Neural cell (in vitro differentiated cells): Measurements from ENCODE around the gene TNPO2. TPM values are rescaled to one million over a fixed set of nuclear protein-coding genes. Genes with fewer than 3 reads are reported as not detected.

Experiments used
- H2AFZ ChIP-seq: fragments of 200-600, 300-800 bp; sonication (generic), shearing (Covaris generic); 2 replicates; pipeline ENCODE4 v1.6.0; 2014; ENCODE audit warnings: low read depth, mild to moderate bottlenecking, antibody characterized with exemption, low read length, moderate library complexity
- H3F3A ChIP-seq: fragments of 200-600 bp; shearing (Covaris generic); 2 replicates; pipeline ENCODE4 v1.6.1; 2016; ENCODE audit warnings: mild to moderate bottlenecking, moderate library complexity, mixed read lengths, antibody characterized with exemption, low read length; ENCODE audit not compliant: insufficient read depth, poor library complexity, severe bottlenecking
- H3K27ac ChIP-seq: fragments of 200-600, 300-800 bp; sonication (generic), shearing (Covaris generic); 2 replicates; pipeline ENCODE4 v1.5.1; 2014; ENCODE audit warnings: mild to moderate bottlenecking, low read length, moderate library complexity
- H3K27me3 ChIP-seq: fragments of 300-800, 200-600 bp; sonication (generic), shearing (Covaris generic); 2 replicates; pipeline ENCODE4 v1.6.0; 2014; ENCODE audit warnings: mild to moderate bottlenecking, low read depth, low read length, moderate library complexity; ENCODE audit not compliant: insufficient read depth
- H3K36me3 ChIP-seq: fragments of 300-800, 200-600 bp; sonication (generic), shearing (Covaris generic); 2 replicates; pipeline ENCODE4 v1.5.1; 2014; ENCODE audit warnings: mild to moderate bottlenecking, antibody characterized with exemption, low read length, moderate library complexity; ENCODE audit not compliant: insufficient read depth
- H3K4me2 ChIP-seq: fragments of 300-800, 200-600 bp; sonication (generic), shearing (Covaris generic); 2 replicates; pipeline ENCODE4 v1.6.0; 2014; ENCODE audit warnings: mild to moderate bottlenecking, low read length
- H3K4me3 ChIP-seq: fragments of 300-800, 200-600 bp; sonication (generic), shearing (Covaris generic); 2 replicates; pipeline ENCODE4 v1.5.1; 2014; ENCODE audit warnings: mild to moderate bottlenecking, low read length, moderate library complexity
- H3K79me2 ChIP-seq: fragments of 200-600 bp; shearing (Covaris generic); replicated peaks from 2 replicates; pipeline ENCODE4 v1.6.0; 2014; ENCODE audit warnings: mild to moderate bottlenecking, low read length, moderate library complexity; ENCODE audit not compliant: insufficient read depth
- H3K9ac ChIP-seq: fragments of 300-800, 200-600 bp; sonication (generic), shearing (Covaris generic); 2 replicates; pipeline ENCODE4 v1.6.1; 2016; ENCODE audit warnings: mild to moderate bottlenecking, low read length, mixed read lengths
- H3K9me2 ChIP-seq: fragments of 200-600 bp; shearing (Covaris generic); 2 replicates; pipeline ENCODE4 v1.6.1; 2016; ENCODE audit warnings: mild to moderate bottlenecking, low read length, mixed read lengths; ENCODE audit not compliant: insufficient read depth
- H3K9me3 ChIP-seq: fragments of 200-600, 300-800 bp; sonication (generic), shearing (Covaris generic); 2 replicates; pipeline ENCODE4 v1.6.1; 2016; ENCODE audit warnings: mild to moderate bottlenecking, mixed run types, low read length, moderate library complexity, mixed read lengths
- H4K20me1 ChIP-seq: fragments of 200-600 bp; shearing (Covaris generic); 2 replicates; pipeline ENCODE4 v1.6.1; 2016; ENCODE audit warnings: mild to moderate bottlenecking, mixed run types; ENCODE audit not compliant: insufficient read depth
- CTCF ChIP-seq: fragments of 450-650 bp; IDR thresholded peaks from 2 replicates; pipeline ENCODE4 v1.5.1; 2014; ENCODE audit warnings: antibody characterized with exemption, mild to moderate bottlenecking, moderate library complexity; ENCODE audit not compliant: poor library complexity, severe bottlenecking
- EP300 ChIP-seq: fragments of 450-650 bp; conservative IDR thresholded peaks from 2 replicates; pipeline ENCODE4 v1.6.1; 2014; ENCODE audit warnings: antibody characterized with exemption, mild to moderate bottlenecking, moderate library complexity; ENCODE audit not compliant: poor library complexity, severe bottlenecking
- EZH2 ChIP-seq: fragments of 200-600, 300-800 bp; shearing (Covaris generic), sonication (generic); IDR thresholded peaks from 2 replicates; pipeline ENCODE4 v1.6.1; 2014; ENCODE audit warnings: antibody characterized with exemption, low read length, borderline replicate concordance, mild to moderate bottlenecking; ENCODE audit not compliant: insufficient read depth, poor library complexity, severe bottlenecking
- MXI1 ChIP-seq: fragments of 450-650 bp; conservative IDR thresholded peaks from 2 replicates; pipeline ENCODE4 v1.6.1; 2014; ENCODE audit warnings: antibody characterized with exemption, mild to moderate bottlenecking; ENCODE audit not compliant: poor library complexity, severe bottlenecking
- POLR2AphosphoS5 ChIP-seq: IDR thresholded peaks from 2 replicates; pipeline ENCODE4 v1.6.1; 2012
- RAD21 ChIP-seq: fragments of 450-650 bp; conservative IDR thresholded peaks from 2 replicates; pipeline ENCODE4 v1.6.1; 2014; ENCODE audit warnings: antibody characterized with exemption, mild to moderate bottlenecking, moderate library complexity
- REST ChIP-seq: IDR thresholded peaks from 2 replicates; pipeline ENCODE4 v1.6.1; 2012; ENCODE audit warnings: borderline replicate concordance
- SMC3 ChIP-seq: fragments of 450-650 bp; conservative IDR thresholded peaks from 2 replicates; pipeline ENCODE4 v1.6.1; 2014; ENCODE audit warnings: antibody characterized with exemption, mild to moderate bottlenecking, moderate library complexity; ENCODE audit not compliant: poor library complexity
- TAF1 ChIP-seq: IDR thresholded peaks from 2 replicates; pipeline ENCODE4 v1.6.1; 2012; ENCODE audit warnings: low read depth
- polyA plus RNA-seq: library from polyadenylated mRNA; depleted of rRNA; stranded (reverse); fragments of >200 nt; gene quantifications from 2 replicates; pipeline ENCODE4 v1.2.3, GENCODE V29; 2014

Gene TNPO2
- polyA plus RNA-seq, 1 donor from 2014 or later = 98.6 TPM

- H3K4me2 ChIP-seq = peak overlapping the region; percentile 99
- no peaks in the 10 kb centered on the region for H3K9me2 ChIP-seq
- H2AFZ ChIP-seq = peak overlapping the region; percentile 77
- H4K20me1 ChIP-seq = no peaks in the 10 kb centered on the region
- peak overlapping the region; percentile 87 for H3K27ac ChIP-seq
- no peaks in the 10 kb centered on the region for H3K36me3 ChIP-seq
- H3K4me3 ChIP-seq = peak overlapping the region; percentile 85
- H3K27me3 ChIP-seq = no peaks in the 10 kb centered on the region
- peaks cover 5% of the 10 kb centered on the region for H3F3A ChIP-seq
- H3K9me3 ChIP-seq = no peaks in the 10 kb centered on the region
- peak overlapping the region; percentile 87 for H3K9ac ChIP-seq
- no peak for TF ChIP-seq EZH2
- TF ChIP-seq RAD21 = no peak
- TF ChIP-seq SMC3 = no peak
- TF ChIP-seq POLR2AphosphoS5 = no peak
- no peak for TF ChIP-seq EP300
- no peak for TF ChIP-seq REST
- TF ChIP-seq MXI1 = no peak
- TF ChIP-seq CTCF = no peak
- no peak for TF ChIP-seq TAF1
- H3K79me2 ChIP-seq = peaks cover 27% of the 10 kb centered on the region
Measured at GRCh38 chr19:12723381-12723640, 421 bp downstream of the TNPO2 start.

- Histone ChIP-seq H3F3A (peaks cover 5% of the 10 kb centered on the region), H2AFZ (no peak overlapping the region), H3K9me3 (no peaks in the 10 kb centered on the region), H3K4me2 (peak overlapping the region; percentile 99), H3K36me3 (no peaks in the 10 kb centered on the region), H3K4me3 (peak overlapping the region; percentile 85), H3K27ac (peak overlapping the region; percentile 87), H4K20me1 (no peaks in the 10 kb centered on the region), H3K27me3 (no peaks in the 10 kb centered on the region), H3K9ac (peak overlapping the region; percentile 87), H3K79me2 (peaks cover 27% of the 10 kb centered on the region), H3K9me2 (no peaks in the 10 kb centered on the region)
- TF ChIP-seq MXI1 = peak; percentile 82
- TF ChIP-seq REST = peak; percentile 55
- TF ChIP-seq EZH2 = no peak
- no peak for TF ChIP-seq CTCF
- peak; percentile 42 for TF ChIP-seq EP300
- TF ChIP-seq SMC3 = peak; percentile 20
- TF ChIP-seq RAD21 = no peak
- peak; percentile 73 for TF ChIP-seq POLR2AphosphoS5
- TF ChIP-seq TAF1 = peak; percentile 51
Measured at GRCh38 chr19:12722566-12723380, 959 bp downstream of the TNPO2 start.
